Measurements from ENCODE around the gene PIM1. TPM values are rescaled to one million over a fixed set of nuclear protein-coding genes. Genes with fewer than 3 reads are reported as not detected.

PIM1 gene
- total RNA-seq, 3 donors from 2014 or later, result 17.4 to 56.0 (median 31.6) TPM

DNA sequence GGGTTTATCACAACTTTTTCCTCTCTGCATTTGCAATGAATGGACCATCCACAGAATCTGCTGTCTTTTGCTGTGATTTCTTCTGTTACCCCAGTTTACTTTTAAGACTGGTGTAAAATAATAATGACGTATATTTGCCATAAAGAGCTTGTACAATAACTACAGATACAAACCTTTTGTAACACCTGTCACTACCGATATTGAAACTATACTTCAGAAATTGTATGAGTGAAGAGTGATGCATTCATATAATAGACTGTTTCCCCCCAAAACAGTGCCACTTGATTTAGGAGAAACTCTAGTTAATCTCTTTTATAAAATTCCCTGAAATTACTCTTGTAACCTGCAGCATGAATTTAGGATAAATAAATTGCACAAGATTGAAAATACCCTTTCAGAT lies 26.4 kb upstream of the PIM1 start:
- Histone ChIP-seq H3K27ac (peak overlapping the region; percentile 16 to 34), H3K36me3 (no peaks in the 10 kb centered on the region), H3K4me3 (no peak overlapping the region), H3K27me3 (no peaks in the 10 kb centered on the region), H3K4me1 (no peaks in the 10 kb centered on the region), H3K9me3 (no peaks in the 10 kb centered on the region)
- intact Hi-C loops (cut with DNase I; ENCODE audit: low total_unique reads), result no loop called here
- no peak for TF ChIP-seq CTCF (IDR thresholded peaks at IDR 0.05)
- DNase-seq (ENCODE audit: low spot score in 2 of 2), result no peak

GRCh38 chr6:37145443-37145842 lies 24.5 kb upstream of the PIM1 start:
- DNase-seq (ENCODE audit: low spot score in 2 of 2), result no peak
- Histone ChIP-seq H3K4me1 (no peaks in the 10 kb centered on the region), H3K36me3 (no peaks in the 10 kb centered on the region), H3K9me3 (no peaks in the 10 kb centered on the region), H3K4me3 (no peak overlapping the region), H3K27ac (peak overlapping the region in 1 of 2 donors; percentile 90), H3K27me3 (no peaks in the 10 kb centered on the region)
- TF ChIP-seq POLR2A (IDR thresholded peaks at IDR 0.05) (no peak), POLR2AphosphoS5 (IDR thresholded peaks at IDR 0.05) (no peak), CTCF (IDR thresholded peaks at IDR 0.05) (no peak)
- intact Hi-C loops (cut with DNase I; ENCODE audit: low total_unique reads), result no loop called here

GRCh38 chr6:37146735-37147157 lies 23.2 kb upstream of the PIM1 start:
- Histone ChIP-seq H3K27me3 (no peaks in the 10 kb centered on the region), H3K27ac (no peak overlapping the region), H3K9me3 (no peaks in the 10 kb centered on the region), H3K4me1 (no peaks in the 10 kb centered on the region), H3K36me3 (no peaks in the 10 kb centered on the region), H3K4me3 (no peak overlapping the region)
- TF ChIP-seq CTCF (IDR thresholded peaks at IDR 0.05) (no peak), POLR2AphosphoS5 (IDR thresholded peaks at IDR 0.05) (no peak), POLR2A (IDR thresholded peaks at IDR 0.05) (no peak)
- intact Hi-C loops (cut with DNase I; ENCODE audit: low total_unique reads), result no loop called here
- DNase-seq (ENCODE audit: low spot score in 2 of 2), result no peak

GRCh38 chr6:37149745-37150144 lies 20.2 kb upstream of the PIM1 start:
- DNase-seq (ENCODE audit: low spot score in 2 of 2), result no peak
- intact Hi-C loops (cut with DNase I; ENCODE audit: low total_unique reads), result no loop called here

DNA sequence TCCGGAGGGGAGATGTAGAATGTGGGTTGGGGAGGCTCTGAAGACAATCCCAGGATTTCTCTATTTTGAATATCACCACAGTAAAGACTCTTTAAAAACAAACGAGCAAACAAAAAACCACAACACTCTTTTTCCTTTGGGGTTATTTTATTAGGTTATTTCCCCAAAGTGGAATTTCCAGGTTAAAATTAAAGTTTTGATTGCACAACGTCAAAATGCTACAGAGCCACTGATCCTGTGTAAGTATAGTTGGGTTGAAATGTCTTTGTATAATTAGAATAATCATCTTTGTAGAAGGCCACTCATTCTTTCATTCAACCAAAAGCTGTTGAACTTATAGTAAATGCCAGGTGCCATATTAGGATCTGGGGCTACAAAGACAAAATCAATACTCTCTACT lies 19.6 kb upstream of the PIM1 start:
- Histone ChIP-seq H3K9me3 (no peaks in the 10 kb centered on the region), H3K36me3 (no peaks in the 10 kb centered on the region), H3K4me3 (no peak overlapping the region), H3K27ac (no peak overlapping the region), H3K4me1 (no peaks in the 10 kb centered on the region), H3K27me3 (no peaks in the 10 kb centered on the region)
- no peak for TF ChIP-seq CTCF (IDR thresholded peaks at IDR 0.05)
- no peak for TF ChIP-seq POLR2A (IDR thresholded peaks at IDR 0.05)
- TF ChIP-seq POLR2AphosphoS5 (IDR thresholded peaks at IDR 0.05), result no peak
- no peak for DNase-seq (ENCODE audit: low spot score in 2 of 2)
- intact Hi-C loops (cut with DNase I; ENCODE audit: low total_unique reads), result no loop called here

More at GRCh38 chr6:37149745-37150144, 20.2 kb upstream of the PIM1 start:
- Histone ChIP-seq H3K27ac (no peak overlapping the region), H3K4me3 (no peak overlapping the region), H3K9me3 (no peaks in the 10 kb centered on the region), H3K27me3 (no peaks in the 10 kb centered on the region), H3K4me1 (no peaks in the 10 kb centered on the region), H3K36me3 (no peaks in the 10 kb centered on the region)
- TF ChIP-seq POLR2AphosphoS5 (IDR thresholded peaks at IDR 0.05), result no peak
- no peak for TF ChIP-seq CTCF (IDR thresholded peaks at IDR 0.05)
- no peak for TF ChIP-seq POLR2A (IDR thresholded peaks at IDR 0.05)

All from breast epithelium (tissue), 4 donors.